Osteoblast (primary cell): ENCODE data around the gene KIF16B. TPM values are rescaled to one million over a fixed set of nuclear protein-coding genes. Genes with fewer than 3 reads are reported as not detected.

Source experiments
- DNase-seq: peaks from one replicate; pipeline ENCODE4 v3.0.0; 2011; ENCODE audit warnings: low spot score, mixed read lengths; ENCODE audit not compliant: insufficient read length; ENCODE audit errors: missing footprints
- H2AFZ ChIP-seq: 2 replicates; pipeline ENCODE4 v1.6.0; 2011; ENCODE audit warnings: mild to moderate bottlenecking, low read length
- H3K27ac ChIP-seq: 2 replicates; pipeline ENCODE4 v1.5.1; 2011; ENCODE audit warnings: mild to moderate bottlenecking, low read depth, low read length, moderate library complexity
- H3K27me3 ChIP-seq: 2 replicates; pipeline ENCODE4 v1.6.0; 2012; ENCODE audit warnings: mild to moderate bottlenecking, control low read depth, inconsistent platforms, low read length, moderate library complexity; ENCODE audit not compliant: insufficient read depth
- H3K36me3 ChIP-seq: 2 replicates; pipeline ENCODE4 v1.5.1; 2011; ENCODE audit warnings: mild to moderate bottlenecking, low read length, control low read depth, moderate library complexity; ENCODE audit not compliant: insufficient read depth
- H3K4me1 ChIP-seq: 2 replicates; pipeline ENCODE4 v1.5.1; 2011; ENCODE audit warnings: mild to moderate bottlenecking, low read length, control low read depth, moderate library complexity; ENCODE audit not compliant: insufficient read depth
- H3K4me2 ChIP-seq: 2 replicates; pipeline ENCODE4 v1.6.0; 2011; ENCODE audit warnings: mild to moderate bottlenecking, low read length; ENCODE audit not compliant: insufficient read depth
- H3K4me3 ChIP-seq: fragments of 200-600 bp; sonication (generic); 3 replicates; pipeline ENCODE4 v1.5.1; 2012; ENCODE audit warnings: mild to moderate bottlenecking, low read length, inconsistent platforms; ENCODE audit not compliant: insufficient read depth
- H3K79me2 ChIP-seq: 2 replicates; pipeline ENCODE4 v1.6.0; 2012; ENCODE audit warnings: mild to moderate bottlenecking, low read length, control low read depth, inconsistent platforms; ENCODE audit not compliant: insufficient read depth
- H3K9me3 ChIP-seq: 2 replicates; pipeline ENCODE4 v1.5.1; 2011; ENCODE audit warnings: low read depth, low read length, control low read depth
- H4K20me1 ChIP-seq: 2 replicates; pipeline ENCODE4 v1.6.0; 2012; ENCODE audit warnings: mild to moderate bottlenecking, low read length, control low read depth; ENCODE audit not compliant: insufficient read depth
- CTCF ChIP-seq: IDR thresholded peaks from 2 replicates; pipeline ENCODE4 v1.5.1; 2011; ENCODE audit warnings: mild to moderate bottlenecking, low read depth, low read length, moderate library complexity; ENCODE audit errors: extremely low read depth
- total RNA-seq: library from RNA; depleted of rRNA; stranded (reverse); fragments of >200 nt; gene quantifications from 2 replicates; pipeline ENCODE4 v1.2.3, GENCODE V29; 2012

Gene KIF16B
- total RNA-seq, 1 donor: 9.0 TPM

- Histone ChIP-seq H3K4me1 (peaks cover 4% of the 10 kb centered on the region), H2AFZ (no peak overlapping the region), H4K20me1 (no peaks in the 10 kb centered on the region), H3K36me3 (no peaks in the 10 kb centered on the region), H3K4me3 (no peak overlapping the region), H3K27ac (no peak overlapping the region), H3K27me3 (no peaks in the 10 kb centered on the region), H3K4me2 (no peak overlapping the region), H3K9me3 (no peaks in the 10 kb centered on the region), H3K79me2 (no peaks in the 10 kb centered on the region)
- DNase-seq: no peak
- TF ChIP-seq CTCF: no peak
These were observed 293.0 kb downstream of the KIF16B start for GRCh38 chr20:16280219-16280618.

- Histone ChIP-seq H3K36me3 (no peaks in the 10 kb centered on the region), H3K27me3 (no peaks in the 10 kb centered on the region), H3K27ac (no peak overlapping the region), H4K20me1 (no peaks in the 10 kb centered on the region), H3K79me2 (no peaks in the 10 kb centered on the region), H3K4me1 (peaks cover 4% of the 10 kb centered on the region), H3K4me3 (no peak overlapping the region), H3K9me3 (no peaks in the 10 kb centered on the region), H3K4me2 (no peak overlapping the region), H2AFZ (no peak overlapping the region)
- no peak for TF ChIP-seq CTCF
- no peak for DNase-seq
These were observed 293.9 kb downstream of the KIF16B start for GRCh38 chr20:16279320-16279719.

GRCh38 chr20:16273812-16274555, 299.3 kb downstream of the KIF16B start:
- TF ChIP-seq CTCF: no peak
- H4K20me1 ChIP-seq: no peaks in the 10 kb centered on the region
- no peak overlapping the region for H3K27ac ChIP-seq
- DNase-seq: no peak
- no peaks in the 10 kb centered on the region for H3K79me2 ChIP-seq
- H3K4me2 ChIP-seq: no peak overlapping the region
- no peaks in the 10 kb centered on the region for H3K27me3 ChIP-seq
- no peaks in the 10 kb centered on the region for H3K9me3 ChIP-seq
- no peak overlapping the region for H3K4me3 ChIP-seq
- no peaks in the 10 kb centered on the region for H3K36me3 ChIP-seq
- no peak overlapping the region for H2AFZ ChIP-seq
- no peaks in the 10 kb centered on the region for H3K4me1 ChIP-seq

- H3K27me3 ChIP-seq: no peaks in the 10 kb centered on the region
- no peaks in the 10 kb centered on the region for H3K36me3 ChIP-seq
- no peaks in the 10 kb centered on the region for H3K9me3 ChIP-seq
- no peak overlapping the region for H2AFZ ChIP-seq
- no peaks in the 10 kb centered on the region for H3K4me1 ChIP-seq
- no peak for TF ChIP-seq CTCF
- H4K20me1 ChIP-seq: no peaks in the 10 kb centered on the region
- no peaks in the 10 kb centered on the region for H3K79me2 ChIP-seq
- no peak overlapping the region for H3K4me3 ChIP-seq
- no peak overlapping the region for H3K27ac ChIP-seq
- DNase-seq: no peak
- H3K4me2 ChIP-seq: no peak overlapping the region
These were observed 300.4 kb downstream of the KIF16B start for GRCh38 chr20:16272780-16273360.
